DMS53 treated with DMSO at 0.1 percent for 48 hours (cell line): ENCODE data around the gene FLVCR2.

Experiments used
- DNase-seq: peaks from one replicate; lab custom pipeline; 2025; ENCODE audit not compliant: unreplicated experiment; lab: John Stamatoyannopoulos, UW

Gene FLVCR2

GRCh38 chr14:75553761-75554364 is 24.6 kb upstream of the FLVCR2 start:
- DNase-seq, result no peak

DNA sequence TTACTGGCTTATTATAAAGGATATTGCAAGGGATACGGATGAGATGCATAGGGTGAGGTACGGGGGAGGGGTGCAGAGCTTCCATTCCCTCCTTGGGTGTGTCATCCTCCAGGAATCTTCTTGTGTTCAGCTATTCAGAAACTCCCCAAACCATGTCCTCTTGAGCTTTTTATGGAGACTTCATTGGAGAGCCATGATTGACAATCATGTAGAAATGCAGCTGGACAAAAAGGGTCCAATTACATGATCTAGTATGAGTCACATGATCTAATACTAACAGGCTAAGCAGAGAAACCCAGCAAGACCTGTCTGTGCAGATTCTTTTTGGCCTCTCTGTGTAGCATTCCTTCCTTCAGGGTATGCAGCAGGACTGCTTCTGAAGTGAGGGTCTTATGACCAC is 23.9 kb upstream of the FLVCR2 start:
- no peak for DNase-seq

DNA sequence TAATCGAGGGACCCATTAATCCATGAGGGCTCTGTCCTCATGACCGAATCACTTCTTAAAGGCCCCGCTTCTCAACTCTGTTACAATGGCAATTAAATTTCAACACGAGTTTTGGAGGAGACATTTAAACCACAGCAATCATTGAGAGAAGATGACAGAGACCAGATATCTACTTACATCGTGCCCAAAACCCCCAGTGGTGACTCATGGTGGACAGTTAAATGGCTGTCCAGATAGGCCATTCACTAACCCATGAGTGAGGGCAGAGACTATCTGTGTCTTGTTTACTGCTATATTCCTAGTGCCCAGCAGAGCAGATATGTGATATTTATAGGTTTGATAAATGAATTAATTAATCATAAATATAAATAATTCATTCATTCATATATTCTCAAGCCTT is 20.0 kb upstream of the FLVCR2 start:
- DNase-seq, result no peak

DNA sequence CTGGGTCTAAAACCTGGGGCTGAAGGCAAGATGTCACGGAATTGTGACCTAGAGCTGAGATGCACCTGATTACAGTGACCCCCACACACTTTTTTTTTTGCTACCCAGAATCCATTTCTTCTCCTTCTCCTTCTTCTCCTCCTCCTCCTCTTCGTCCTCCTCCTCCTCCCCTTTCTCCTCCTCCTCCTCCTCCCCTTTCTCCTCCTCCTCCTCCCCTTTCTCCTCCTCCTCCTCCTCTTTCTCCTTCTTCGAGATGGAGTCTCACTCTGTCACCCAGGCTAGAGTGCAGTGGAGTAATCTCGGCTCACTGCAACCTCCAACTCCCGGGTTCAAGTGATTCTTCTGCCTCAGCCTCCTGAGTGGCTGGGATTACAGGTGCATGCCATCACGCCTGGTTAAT is 19.4 kb upstream of the FLVCR2 start:
- DNase-seq, result no peak

DNA sequence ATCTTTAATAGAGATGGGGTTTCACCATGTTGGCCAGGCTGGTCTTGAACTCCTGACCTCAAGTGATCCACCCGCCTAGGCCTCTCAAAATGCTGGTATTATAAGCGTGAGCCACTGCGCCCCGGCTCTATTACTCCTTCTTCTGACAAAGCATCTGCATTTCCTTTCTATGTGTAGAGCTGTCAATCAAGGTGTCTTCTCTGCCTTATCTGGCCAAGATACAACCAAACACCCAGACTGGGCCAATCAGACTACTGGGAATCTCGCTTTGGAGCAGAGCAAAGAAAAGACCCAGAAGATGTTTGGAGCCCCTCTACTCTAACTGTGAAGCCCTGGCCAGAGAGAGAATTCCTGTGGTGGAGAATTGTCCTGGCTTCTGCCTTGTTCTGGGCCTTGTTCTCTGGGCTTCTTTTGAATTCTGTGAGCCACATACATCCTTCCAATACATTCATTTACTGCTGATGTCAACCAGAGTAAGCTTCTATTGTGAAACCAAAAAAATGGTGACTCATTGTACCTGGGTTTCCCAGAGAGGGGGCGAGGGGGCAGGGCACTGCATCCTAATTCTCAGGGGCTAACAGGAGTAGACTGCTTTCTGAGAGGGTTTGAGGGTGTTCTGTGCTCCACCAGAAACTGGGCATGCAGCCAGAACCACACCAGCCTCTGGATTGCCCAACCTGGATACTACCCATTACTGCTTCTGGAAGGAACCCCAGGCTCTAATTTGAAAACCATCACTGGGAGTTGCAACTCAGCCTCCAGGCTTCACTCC is 18.8 kb upstream of the FLVCR2 start:
- DNase-seq, result no peak

DNA sequence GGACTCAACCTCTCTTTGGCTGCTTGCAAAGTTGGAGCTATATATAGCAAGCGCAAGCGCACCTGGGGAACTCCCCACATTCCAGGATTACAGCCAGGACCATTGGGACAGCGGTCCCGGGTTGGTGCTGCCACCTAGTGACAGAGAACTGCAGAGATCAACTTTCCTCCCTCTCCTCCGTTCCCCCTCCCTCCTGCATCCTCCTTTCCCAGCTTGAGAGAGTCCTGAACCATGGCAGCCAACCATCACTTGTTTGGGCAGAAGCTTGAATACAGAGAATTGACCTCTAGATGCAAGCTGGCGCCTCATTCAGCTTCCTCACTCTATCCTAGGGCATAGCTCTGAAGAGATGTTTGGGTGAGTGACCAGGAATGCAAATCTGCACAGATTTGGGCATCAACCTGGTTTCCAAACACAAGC is 17.4 kb upstream of the FLVCR2 start:
- DNase-seq, result peak; percentile 67

GRCh38 chr14:75562089-75562488 is 16.3 kb upstream of the FLVCR2 start:
- no peak for DNase-seq

DNA sequence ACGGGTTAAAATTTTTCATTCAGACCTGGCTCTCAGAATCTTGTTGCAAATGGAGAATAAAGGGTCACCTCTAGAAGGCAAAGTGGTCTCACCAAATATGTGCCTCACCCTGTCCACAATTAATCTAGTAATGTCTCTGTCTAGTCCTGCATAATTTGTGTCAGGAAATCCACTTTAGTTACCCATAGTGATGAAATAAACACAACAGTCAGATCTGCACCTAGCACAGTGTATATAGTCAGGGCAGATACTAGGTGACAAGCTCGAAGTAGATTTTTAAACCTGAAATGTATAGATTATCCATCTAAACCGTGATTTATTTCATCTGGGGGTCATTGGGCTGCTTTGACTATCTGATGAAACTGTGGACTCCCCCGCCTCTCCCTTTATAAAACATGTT is 15.9 kb upstream of the FLVCR2 start:
- no peak for DNase-seq

GRCh38 chr14:75563931-75564330 is 14.5 kb upstream of the FLVCR2 start:
- DNase-seq, result peak; percentile 93

GRCh38 chr14:75565056-75565455 is 13.4 kb upstream of the FLVCR2 start:
- no peak for DNase-seq

GRCh38 chr14:75566321-75566720 is 12.1 kb upstream of the FLVCR2 start:
- no peak for DNase-seq

DNA sequence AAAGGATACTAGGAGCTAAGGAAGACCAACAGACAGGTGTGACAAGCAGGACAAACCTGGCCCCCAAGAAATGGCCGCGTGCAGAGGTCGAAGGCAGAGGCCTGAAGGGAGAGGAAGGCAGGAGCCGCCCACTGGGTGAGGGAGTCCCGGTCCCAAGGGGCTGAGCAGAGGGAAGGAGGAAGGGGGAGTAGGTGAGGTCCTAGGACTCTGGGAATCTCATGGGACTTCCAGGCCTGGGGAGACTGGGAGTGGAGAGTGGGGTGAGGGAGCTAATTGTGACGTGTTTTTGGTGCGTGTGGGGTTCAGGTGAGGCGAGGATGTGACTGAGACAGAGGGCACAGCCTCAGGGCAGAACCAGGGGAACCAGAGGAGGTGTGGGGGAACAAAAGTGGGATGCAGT is 11.7 kb upstream of the FLVCR2 start:
- no peak for DNase-seq

DNA sequence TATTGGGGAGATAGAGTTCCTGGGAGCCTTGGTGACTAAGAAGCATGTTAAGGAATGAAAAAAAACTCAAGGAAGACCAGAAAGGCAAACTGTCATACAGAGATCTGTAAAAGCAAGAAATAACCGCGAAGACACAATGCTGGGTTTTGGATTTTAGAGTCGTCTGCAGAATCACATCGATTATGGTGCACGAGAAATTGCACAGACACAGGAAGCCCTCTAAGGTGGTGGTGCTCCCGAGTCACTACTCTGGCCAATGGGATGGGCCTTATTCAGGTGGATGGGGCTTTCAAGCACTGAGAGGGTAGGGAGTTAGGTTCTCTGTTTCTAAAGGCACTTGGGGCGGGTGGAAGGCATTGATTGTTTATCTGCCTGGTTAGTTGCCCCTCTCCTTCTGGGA is 10.3 kb upstream of the FLVCR2 start:
- no peak for DNase-seq

- no peak for DNase-seq
Observed at GRCh38 chr14:75568791-75569190, 9.6 kb upstream of the FLVCR2 start.

DNA sequence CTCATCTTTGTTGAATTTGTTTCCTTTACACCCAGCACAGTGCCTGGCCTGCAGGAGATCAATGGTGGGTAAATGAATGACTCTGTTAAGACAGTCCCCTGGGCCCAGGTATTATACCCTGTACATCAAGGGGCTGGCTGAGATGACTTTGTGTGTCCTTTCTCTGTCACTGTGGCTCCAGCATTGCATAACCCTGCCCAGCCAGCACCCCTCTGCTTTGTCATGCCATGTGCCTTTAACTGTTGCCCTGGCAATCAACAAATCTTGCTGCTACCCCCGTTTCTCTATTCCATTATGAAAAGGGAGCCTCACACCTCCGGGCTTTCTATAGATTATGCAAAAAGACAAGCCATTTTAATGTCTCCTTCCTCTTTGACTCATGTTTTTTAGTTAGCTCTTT is 7.6 kb upstream of the FLVCR2 start:
- no peak for DNase-seq

GRCh38 chr14:75572104-75572503 is 6.3 kb upstream of the FLVCR2 start:
- DNase-seq, result no peak

DNA sequence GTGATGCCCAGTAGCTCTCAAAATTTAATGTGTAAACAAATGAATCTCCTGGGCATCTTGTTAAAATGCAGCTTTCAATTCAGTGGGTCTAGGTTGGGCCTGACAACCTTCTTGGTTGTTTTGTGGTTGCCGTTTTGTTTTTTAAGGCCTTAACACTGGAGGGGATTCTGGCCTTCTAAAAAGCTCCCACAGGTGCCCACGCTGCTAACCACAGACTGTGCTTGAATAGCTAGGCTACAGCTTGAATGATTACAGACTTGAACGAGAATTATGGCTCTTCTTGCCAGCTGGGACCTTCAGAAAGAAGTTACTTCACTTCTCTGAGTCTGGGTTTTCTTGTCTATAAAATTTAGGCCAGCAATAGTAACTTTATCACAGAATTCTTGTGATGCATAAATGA is 1.3 kb upstream of the FLVCR2 start:
- DNase-seq, result no peak

DNA sequence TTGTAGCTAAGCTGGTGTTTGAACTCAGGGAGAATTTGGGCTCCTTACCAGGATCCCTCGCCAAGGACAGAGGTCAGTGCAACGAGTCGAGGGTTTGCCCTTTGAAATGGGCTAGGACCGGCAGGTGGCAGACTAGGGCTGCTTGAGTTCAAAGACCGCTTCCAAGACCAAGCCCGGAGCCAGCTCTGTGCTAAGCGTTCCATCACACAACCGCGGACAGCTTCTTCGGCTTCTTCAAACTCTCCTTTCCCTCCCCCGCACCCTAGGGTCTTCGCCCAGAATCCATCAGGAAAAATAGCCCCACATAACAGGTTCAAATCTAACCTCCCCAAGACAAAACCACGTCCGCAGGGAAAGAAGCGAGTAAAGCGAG is 705 bp upstream of the FLVCR2 start:
- DNase-seq, result peak; percentile 51

- no peak for DNase-seq
Observed at GRCh38 chr14:75578786-75579337, 442 bp downstream of the FLVCR2 start.

- no peak for DNase-seq
Observed at GRCh38 chr14:75579338-75579864, 981 bp downstream of the FLVCR2 start.

GRCh38 chr14:75579882-75580281 is 1.5 kb downstream of the FLVCR2 start:
- DNase-seq, result no peak

- no peak for DNase-seq
Observed at GRCh38 chr14:75587388-75587787, 9.0 kb downstream of the FLVCR2 start.
